GM18907 (cell line): ENCODE measurements around the gene SPINDOC.
"Not testable (repeated sequence)": the region's sequence is repeated elsewhere in the genome, so short reads cannot be mapped to it uniquely, and the experiment has no call there.

ENCODE experiments used
- ATAC-seq: cut with Tn5 transposase; IDR thresholded peaks from one replicate; pipeline ENCODE4 v1.9.1; 2021; ENCODE audit warnings: mild to moderate bottlenecking, moderate library complexity; ENCODE audit not compliant: unreplicated experiment

Gene SPINDOC

GRCh38 chr11:63783925-63784592 lies 29.2 kb upstream of the SPINDOC start:
- ATAC-seq: no peak

- ATAC-seq: no peak
These were observed 27.4 kb upstream of the SPINDOC start for GRCh38 chr11:63785823-63786222.

- no peak for ATAC-seq
These were observed 21.6 kb upstream of the SPINDOC start for GRCh38 chr11:63791495-63792167.

GRCh38 chr11:63793161-63793560 lies 20.1 kb upstream of the SPINDOC start:
- no peak for ATAC-seq

GRCh38 chr11:63795066-63795465 lies 18.2 kb upstream of the SPINDOC start:
- ATAC-seq: no peak

GRCh38 chr11:63800921-63801320 lies 12.3 kb upstream of the SPINDOC start:
- ATAC-seq: no peak

- ATAC-seq: no peak
These were observed 10.4 kb upstream of the SPINDOC start for GRCh38 chr11:63802637-63803414.

GRCh38 chr11:63804259-63804658 lies 9.0 kb upstream of the SPINDOC start:
- ATAC-seq: no peak

- no peak for ATAC-seq
These were observed 7.3 kb upstream of the SPINDOC start for GRCh38 chr11:63805844-63806415.

- ATAC-seq: not testable (repeated sequence)
These were observed 2.9 kb upstream of the SPINDOC start for GRCh38 chr11:63810383-63810782.

- ATAC-seq: no peak
These were observed 1.7 kb upstream of the SPINDOC start for GRCh38 chr11:63811522-63811921.

GRCh38 chr11:63813563-63814382 lies 517 bp downstream of the SPINDOC start:
- ATAC-seq: peak; percentile 47

- no peak for ATAC-seq
These were observed 1.1 kb downstream of the SPINDOC start for GRCh38 chr11:63814383-63814736.

- ATAC-seq: no peak
These were observed 2.9 kb downstream of the SPINDOC start for GRCh38 chr11:63816166-63816565.

GRCh38 chr11:63816732-63817131 lies 3.5 kb downstream of the SPINDOC start:
- ATAC-seq: no peak

- no peak for ATAC-seq
These were observed 4.7 kb downstream of the SPINDOC start for GRCh38 chr11:63817758-63818498.

- no peak for ATAC-seq
These were observed 5.4 kb downstream of the SPINDOC start for GRCh38 chr11:63818609-63819008.

GRCh38 chr11:63821411-63821810 lies 8.2 kb downstream of the SPINDOC start:
- no peak for ATAC-seq

- no peak for ATAC-seq
These were observed 13.4 kb downstream of the SPINDOC start for GRCh38 chr11:63826471-63827190.
